Measurements from ENCODE around the gene CLSTN1. TPM values are rescaled to one million over a fixed set of nuclear protein-coding genes. Genes with fewer than 3 reads are reported as not detected.

Gene CLSTN1
- polyA plus RNA-seq, 1 of the 3 experiments (the other 2 are of a cell fraction) = 59.6 TPM

- 79% methylated on average over 5 of the region's 5 CpGs for WGBS (ENCODE audit: low lambda C conversion rate)
- ChIA-PET CTCF (interaction anchor here (0.7 to 5.5 kb wide), 6 partner anchors 8 to 138 kb away, joined by 3 to 44 read pairs (median 6); no protein-coding TSS in a partner anchor), POLR2A (interaction anchor here (0.5 kb wide), 1 partner anchor 130 kb away, joined by 3 read pairs; no protein-coding TSS in a partner anchor)
- Histone ChIP-seq H2AFZ (ENCODE audit: low read depth) (no peak overlapping the region), H3K36me3 (replicated peaks in 1 of 2; ENCODE audit: control insufficient read depth in 1 of 2, insufficient read depth in 2 of 2, low read length in 1 of 2) (peaks cover 2 to 11% of the 10 kb centered on the region in 2 experiments), H3K9ac (no peak overlapping the region), H3F3A (replicated peaks; ENCODE audit: insufficient read depth) (no peaks in the 10 kb centered on the region), H4K20me1 (ENCODE audit: insufficient read depth) (no peaks in the 10 kb centered on the region), H3K4me1 (ENCODE audit: control insufficient read depth in 1 of 2, insufficient read depth in 2 of 2, low read depth in 1 of 2, low read length in 1 of 2) (peaks cover 0 to 4% of the 10 kb centered on the region in 2 experiments; a peak in 1 of 4 replicates), H3K9me2 (no peaks in the 10 kb centered on the region), H3K4me3 (ENCODE audit: low read depth in 2 of 2, low read length in 1 of 2) (no peak overlapping the region), H3K79me2 (ENCODE audit: insufficient read depth) (no peaks in the 10 kb centered on the region), H3K9me3 (no peaks in the 10 kb centered on the region), H3K27me3 (ENCODE audit: insufficient read depth) (no peaks in the 10 kb centered on the region), H3K4me2 (no peak overlapping the region), H3K27ac (ENCODE audit: low read depth in 2 of 2, low read length in 1 of 2) (no peak overlapping the region)
- TF ChIP-seq NFIC (IDR thresholded peaks at IDR 0.05; ENCODE audit: borderline replicate concordance) = no peak
- no peak for TF ChIP-seq ELF1 (IDR thresholded peaks at IDR 0.05)
- TF ChIP-seq, protein P1, sequence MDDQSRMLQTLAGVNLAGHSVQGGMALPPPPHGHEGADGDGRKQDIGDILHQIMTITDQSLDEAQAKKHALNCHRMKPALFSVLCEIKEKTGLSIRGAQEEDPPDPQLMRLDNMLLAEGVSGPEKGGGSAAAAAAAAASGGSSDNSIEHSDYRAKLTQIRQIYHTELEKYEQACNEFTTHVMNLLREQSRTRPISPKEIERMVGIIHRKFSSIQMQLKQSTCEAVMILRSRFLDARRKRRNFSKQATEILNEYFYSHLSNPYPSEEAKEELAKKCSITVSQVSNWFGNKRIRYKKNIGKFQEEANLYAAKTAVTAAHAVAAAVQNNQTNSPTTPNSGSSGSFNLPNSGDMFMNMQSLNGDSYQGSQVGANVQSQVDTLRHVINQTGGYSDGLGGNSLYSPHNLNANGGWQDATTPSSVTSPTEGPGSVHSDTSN (IDR thresholded peaks at IDR 0.05) = no peak
- TF ChIP-seq CHD2 (IDR thresholded peaks at IDR 0.05; ENCODE audit: low read length, partially characterized antibody) = no peak
- TF ChIP-seq RAD21 (IDR thresholded peaks at IDR 0.05; ENCODE audit: low read length) = no peak
- no peak for TF ChIP-seq POLR2AphosphoS5 (IDR thresholded peaks at IDR 0.05; ENCODE audit: low read depth, low read length)
- TF ChIP-seq MEF2A (IDR thresholded peaks at IDR 0.05; ENCODE audit: borderline replicate concordance, low read depth) = no peak
- DNase-seq = no peak
Observed at GRCh38 chr1:9859281-9860014, 35.7 kb upstream of the CLSTN1 start.

GRCh38 chr1:9858293-9859035 lies 34.7 kb upstream of the CLSTN1 start:
- Histone ChIP-seq H3F3A (replicated peaks; ENCODE audit: insufficient read depth) (no peaks in the 10 kb centered on the region), H3K9me3 (no peaks in the 10 kb centered on the region), H3K79me2 (ENCODE audit: insufficient read depth) (no peaks in the 10 kb centered on the region), H3K36me3 (replicated peaks in 1 of 2; ENCODE audit: control insufficient read depth in 1 of 2, insufficient read depth in 2 of 2, low read length in 1 of 2) (peaks cover 0 to 18% of the 10 kb centered on the region in 2 experiments), H4K20me1 (ENCODE audit: insufficient read depth) (no peaks in the 10 kb centered on the region), H3K9me2 (no peaks in the 10 kb centered on the region), H3K4me2 (no peak overlapping the region), H3K4me1 (ENCODE audit: control insufficient read depth in 1 of 2, insufficient read depth in 2 of 2, low read depth in 1 of 2, low read length in 1 of 2) (peaks cover 0 to 1% of the 10 kb centered on the region in 2 experiments; a peak in 1 of 4 replicates), H3K27me3 (ENCODE audit: insufficient read depth) (no peaks in the 10 kb centered on the region), H3K4me3 (ENCODE audit: low read depth in 2 of 2, low read length in 1 of 2) (no peak overlapping the region), H3K9ac (no peak overlapping the region), H3K27ac (ENCODE audit: low read depth in 2 of 2, low read length in 1 of 2) (no peak overlapping the region), H2AFZ (ENCODE audit: low read depth) (no peak overlapping the region)
- ChIA-PET POLR2A (interaction anchor here (0.5 kb wide), 1 partner anchor 131 kb away, joined by 3 read pairs; no protein-coding TSS in a partner anchor), CTCF (interaction anchor here (1.4 to 1.5 kb wide), 2 partner anchors 16 to 74 kb away, joined by 4 to 9 read pairs; no protein-coding TSS in a partner anchor)
- WGBS (ENCODE audit: low lambda C conversion rate) = 95% methylated on average over 6 of the region's 6 CpGs
- DNase-seq = no peak
- TF ChIP-seq, protein P2, sequence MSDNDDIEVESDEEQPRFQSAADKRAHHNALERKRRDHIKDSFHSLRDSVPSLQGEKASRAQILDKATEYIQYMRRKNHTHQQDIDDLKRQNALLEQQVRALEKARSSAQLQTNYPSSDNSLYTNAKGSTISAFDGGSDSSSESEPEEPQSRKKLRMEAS (IDR thresholded peaks at IDR 0.05; ENCODE audit: low read depth) = no peak
- TF ChIP-seq FOXJ3 (CRISPR knock-in tag; IDR thresholded peaks at IDR 0.05) (no peak), RXRA (IDR thresholded peaks at IDR 0.05; ENCODE audit: borderline replicate concordance, low read depth) (no peak), FOSL2 (IDR thresholded peaks at IDR 0.05; ENCODE audit: borderline replicate concordance, low read depth) (no peak), ZBTB33 (IDR thresholded peaks at IDR 0.05; ENCODE audit: borderline replicate concordance, low read depth) (no peak), YY1 (IDR thresholded peaks at IDR 0.05; ENCODE audit: low read depth) (no peak), SIN3A (IDR thresholded peaks at IDR 0.05; ENCODE audit: borderline replicate concordance, low read depth, low read length) (no peak), TCF12 (IDR thresholded peaks at IDR 0.05) (no peak), CHD2 (IDR thresholded peaks at IDR 0.05; ENCODE audit: low read length, partially characterized antibody) (no peak), FOXM1 (IDR thresholded peaks at IDR 0.05; ENCODE audit: low read depth) (no peak), NRF1 (IDR thresholded peaks at IDR 0.05; ENCODE audit: low read depth, low read length) (no peak)
- TF ChIP-seq, protein P3, sequence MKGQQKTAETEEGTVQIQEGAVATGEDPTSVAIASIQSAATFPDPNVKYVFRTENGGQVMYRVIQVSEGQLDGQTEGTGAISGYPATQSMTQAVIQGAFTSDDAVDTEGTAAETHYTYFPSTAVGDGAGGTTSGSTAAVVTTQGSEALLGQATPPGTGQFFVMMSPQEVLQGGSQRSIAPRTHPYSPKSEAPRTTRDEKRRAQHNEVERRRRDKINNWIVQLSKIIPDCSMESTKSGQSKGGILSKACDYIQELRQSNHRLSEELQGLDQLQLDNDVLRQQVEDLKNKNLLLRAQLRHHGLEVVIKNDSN (IDR thresholded peaks at IDR 0.05; ENCODE audit: borderline replicate concordance, low read depth) = no peak
- TF ChIP-seq, protein P1 (IDR thresholded peaks at IDR 0.05) = no peak
- TF ChIP-seq, protein P4, sequence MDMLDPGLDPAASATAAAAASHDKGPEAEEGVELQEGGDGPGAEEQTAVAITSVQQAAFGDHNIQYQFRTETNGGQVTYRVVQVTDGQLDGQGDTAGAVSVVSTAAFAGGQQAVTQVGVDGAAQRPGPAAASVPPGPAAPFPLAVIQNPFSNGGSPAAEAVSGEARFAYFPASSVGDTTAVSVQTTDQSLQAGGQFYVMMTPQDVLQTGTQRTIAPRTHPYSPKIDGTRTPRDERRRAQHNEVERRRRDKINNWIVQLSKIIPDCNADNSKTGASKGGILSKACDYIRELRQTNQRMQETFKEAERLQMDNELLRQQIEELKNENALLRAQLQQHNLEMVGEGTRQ (IDR thresholded peaks at IDR 0.05; ENCODE audit: borderline replicate concordance, low read depth, low read length) = no peak

Data from SK-N-SH (cell line).